NK-92 (cell line): ENCODE measurements around the gene NAT14.
"Not testable (repeated sequence)": the region's sequence is repeated elsewhere in the genome, so short reads cannot be mapped to it uniquely, and the experiment has no call there.

Experiments
- DNase-seq: peaks from one replicate; lab custom pipeline; 2025; ENCODE audit not compliant: unreplicated experiment; lab: John Stamatoyannopoulos, UW

NAT14 gene

DNA sequence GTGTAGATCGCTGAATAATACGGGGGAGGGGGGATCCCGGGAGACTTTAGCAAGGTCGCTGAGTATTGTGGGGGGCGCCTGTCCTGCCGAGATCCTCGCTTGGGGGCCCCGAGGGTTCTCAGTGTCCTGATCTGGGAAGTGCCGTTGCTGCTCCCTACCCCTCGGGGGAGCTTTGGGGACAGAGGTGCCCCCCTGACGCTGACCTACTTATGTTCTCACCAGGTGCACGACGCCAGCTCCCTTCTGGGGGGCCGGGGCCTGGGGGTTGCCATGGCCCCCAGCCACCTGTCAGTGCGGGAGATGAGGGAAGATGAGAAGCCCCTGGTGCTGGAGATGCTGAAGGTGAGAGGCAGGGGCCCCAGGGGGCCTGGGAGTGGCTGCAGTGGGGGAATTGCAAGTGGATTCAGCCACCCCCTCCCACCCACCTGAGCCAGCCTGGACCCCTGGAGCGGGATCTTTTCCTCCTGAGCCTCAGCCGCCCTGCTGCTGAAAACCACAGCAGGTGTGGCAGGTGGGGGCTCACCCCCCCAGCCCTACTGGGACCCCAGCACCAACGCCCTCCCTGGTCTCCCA, 537 bp downstream of the NAT14 start:
- no peak for DNase-seq

DNA sequence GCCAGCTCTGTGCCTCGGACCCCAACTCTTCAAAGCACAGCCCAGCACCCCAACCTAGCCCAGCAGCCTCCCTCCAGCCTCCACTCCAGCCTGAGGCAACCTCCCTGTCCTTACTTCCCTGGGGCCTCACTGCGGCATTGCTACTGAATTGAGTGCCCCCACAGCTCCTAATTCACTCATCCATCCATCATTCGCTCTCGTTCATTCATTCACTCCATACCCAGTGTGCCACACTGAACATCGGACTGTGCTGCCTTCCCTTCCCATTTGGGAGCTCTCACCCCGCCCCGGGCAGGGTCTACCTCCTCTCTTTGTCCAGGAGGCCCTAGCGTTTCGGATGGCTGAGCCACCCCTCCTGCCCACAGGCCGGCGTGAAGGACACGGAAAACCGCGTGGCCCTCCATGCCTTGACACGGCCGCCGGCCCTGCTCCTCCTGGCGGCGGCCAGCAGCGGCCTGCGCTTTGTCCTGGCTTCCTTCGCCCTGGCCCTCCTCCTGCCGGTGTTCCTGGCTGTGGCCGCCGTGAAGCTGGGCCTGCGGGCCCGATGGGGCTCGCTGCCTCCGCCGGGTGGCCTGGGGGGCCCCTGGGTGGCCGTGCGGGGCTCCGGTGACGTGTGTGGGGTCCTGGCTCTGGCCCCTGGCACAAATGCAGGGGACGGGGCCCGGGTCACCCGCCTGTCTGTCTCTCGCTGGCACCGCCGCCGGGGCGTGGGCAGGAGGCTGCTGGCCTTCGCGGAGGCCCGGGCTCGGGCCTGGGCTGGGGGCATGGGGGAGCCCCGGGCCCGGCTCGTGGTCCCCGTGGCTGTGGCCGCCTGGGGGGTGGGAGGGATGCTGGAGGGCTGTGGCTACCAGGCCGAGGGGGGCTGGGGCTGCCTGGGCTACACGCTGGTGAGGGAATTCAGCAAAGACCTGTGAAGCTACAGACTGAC, 1.3 kb downstream of the NAT14 start:
- DNase-seq = no peak

DNA sequence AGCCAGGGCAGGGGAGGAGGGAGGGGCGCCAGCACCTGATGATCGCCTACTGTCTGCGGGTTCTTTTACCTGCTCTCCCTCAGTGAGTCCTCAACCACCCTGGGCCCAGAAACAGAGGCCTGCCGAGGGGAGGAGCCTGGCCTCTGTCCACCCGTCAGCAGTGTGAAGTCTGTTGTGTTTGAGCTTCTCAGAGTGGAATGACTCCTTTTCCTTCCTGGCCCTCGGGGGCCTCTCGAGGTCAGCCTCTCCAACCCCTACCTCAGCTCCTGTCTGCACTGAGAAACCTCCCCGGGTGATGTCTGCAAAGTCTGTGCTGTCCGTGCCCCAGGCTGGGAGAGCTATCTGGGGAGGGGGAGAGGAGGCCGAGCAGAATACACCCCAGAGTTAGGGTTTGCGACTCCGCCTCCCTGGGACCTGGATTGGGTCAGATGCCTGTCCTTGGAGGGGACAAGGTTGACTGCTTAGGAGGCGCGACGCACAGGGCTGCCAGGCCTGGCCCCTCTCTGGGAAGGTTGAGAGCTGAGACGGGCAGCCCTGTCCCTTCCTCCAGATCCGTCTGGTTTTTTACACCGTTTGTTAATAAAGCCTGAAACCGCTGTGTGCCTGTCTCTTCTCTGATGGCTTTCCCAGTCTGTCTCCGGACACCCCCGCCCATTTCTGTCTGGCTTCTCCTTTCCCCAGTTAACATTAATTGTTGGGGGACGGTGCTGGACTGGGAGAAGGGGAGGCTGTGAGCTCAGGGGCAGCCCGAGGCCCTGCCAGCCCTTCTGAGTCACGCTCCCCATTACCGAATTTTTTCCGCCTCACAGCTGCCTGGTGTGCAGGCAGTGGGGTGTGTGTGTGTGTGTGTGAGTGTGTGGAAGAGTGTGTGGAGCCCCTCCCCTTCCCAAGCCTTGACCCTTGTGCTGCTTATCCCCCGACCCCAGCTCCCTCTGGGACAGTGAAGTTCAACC, 2.3 kb downstream of the NAT14 start:
- DNase-seq = no peak

DNA sequence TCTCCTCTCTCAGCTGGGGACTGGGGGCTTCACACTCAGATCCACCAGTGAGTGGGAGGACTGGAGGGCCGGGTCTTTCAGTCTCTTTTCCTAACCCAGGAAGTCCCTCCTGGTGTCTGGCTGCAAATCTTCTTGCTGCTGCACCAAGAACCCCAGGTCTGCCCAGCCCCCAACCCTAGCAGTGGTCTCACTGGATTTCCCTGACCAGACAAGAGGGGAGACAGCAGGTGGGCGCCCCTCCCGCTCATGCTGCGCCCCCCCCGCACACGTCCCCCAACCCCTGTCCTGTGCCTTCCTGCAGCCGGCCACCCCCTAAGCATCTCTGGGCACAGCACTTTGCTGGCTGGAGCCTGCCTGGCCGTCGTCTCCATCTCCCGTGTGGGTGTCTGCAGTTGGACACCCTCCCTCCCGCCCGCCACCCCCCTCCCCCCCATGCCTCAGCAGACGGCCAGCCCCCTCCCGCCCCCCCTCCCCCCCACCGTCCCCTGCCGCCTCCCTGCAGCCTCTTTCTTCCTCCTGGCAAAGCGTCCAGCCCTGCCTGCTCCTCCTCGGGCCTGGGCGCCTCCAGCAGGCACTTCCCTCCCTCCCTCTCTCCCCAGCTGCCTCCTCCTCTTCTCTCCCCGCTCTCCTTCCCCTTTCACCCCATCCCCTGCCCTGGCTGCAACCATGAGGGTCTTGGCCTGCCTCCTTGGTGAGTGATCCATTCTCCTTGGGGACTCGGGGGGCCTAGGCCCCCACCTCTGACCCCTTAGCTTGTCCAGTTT, 3.1 kb downstream of the NAT14 start, which contains the start of gene SSC5D:
Gene SSC5D, plus strand, starts transcription at position 513 of the 764 bp plus-strand sequence. Its CDS starts 154 bp downstream, at position 667.
- DNase-seq = no peak

- no peak for DNase-seq
Observed at GRCh38 chr19:55488986-55489710, 4.2 kb downstream of the NAT14 start.

DNA sequence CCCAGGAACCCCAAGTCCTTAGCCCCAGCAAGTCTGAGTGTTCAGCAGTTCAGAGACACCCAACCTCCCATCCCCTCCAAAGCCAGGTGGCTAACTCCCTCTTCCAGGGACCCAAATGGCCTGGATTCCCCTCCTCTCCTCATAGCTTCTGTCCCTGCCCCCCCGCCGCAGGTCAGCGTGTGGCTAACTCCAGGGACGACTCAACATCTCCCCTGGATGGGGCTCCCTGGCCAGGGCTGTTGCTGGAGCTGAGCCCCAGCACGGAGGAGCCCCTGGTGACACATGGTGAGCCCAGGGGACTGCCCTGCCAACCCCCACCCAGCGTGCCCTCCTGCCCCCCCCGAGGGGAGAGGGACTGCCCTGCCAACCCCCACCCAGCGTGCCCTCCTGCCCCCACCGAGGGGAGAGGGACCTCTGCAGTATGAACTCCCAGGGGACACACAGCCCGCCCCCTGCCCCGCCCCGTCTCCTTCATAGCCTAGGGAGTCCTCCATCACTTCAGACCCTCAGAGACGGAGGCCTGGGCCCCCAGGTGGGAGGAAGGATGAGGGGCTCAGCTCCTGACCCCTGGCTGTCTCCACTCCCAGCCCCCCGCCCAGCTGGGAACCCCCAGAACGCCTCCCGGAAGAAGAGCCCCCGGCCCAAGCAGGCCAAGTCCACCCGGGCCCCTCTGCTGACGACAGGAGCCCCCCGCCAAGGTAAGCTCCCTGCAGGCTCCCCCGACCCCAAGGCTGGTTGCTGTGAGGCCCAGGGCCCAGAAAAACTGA, 4.9 kb downstream of the NAT14 start:
- no peak for DNase-seq

DNA sequence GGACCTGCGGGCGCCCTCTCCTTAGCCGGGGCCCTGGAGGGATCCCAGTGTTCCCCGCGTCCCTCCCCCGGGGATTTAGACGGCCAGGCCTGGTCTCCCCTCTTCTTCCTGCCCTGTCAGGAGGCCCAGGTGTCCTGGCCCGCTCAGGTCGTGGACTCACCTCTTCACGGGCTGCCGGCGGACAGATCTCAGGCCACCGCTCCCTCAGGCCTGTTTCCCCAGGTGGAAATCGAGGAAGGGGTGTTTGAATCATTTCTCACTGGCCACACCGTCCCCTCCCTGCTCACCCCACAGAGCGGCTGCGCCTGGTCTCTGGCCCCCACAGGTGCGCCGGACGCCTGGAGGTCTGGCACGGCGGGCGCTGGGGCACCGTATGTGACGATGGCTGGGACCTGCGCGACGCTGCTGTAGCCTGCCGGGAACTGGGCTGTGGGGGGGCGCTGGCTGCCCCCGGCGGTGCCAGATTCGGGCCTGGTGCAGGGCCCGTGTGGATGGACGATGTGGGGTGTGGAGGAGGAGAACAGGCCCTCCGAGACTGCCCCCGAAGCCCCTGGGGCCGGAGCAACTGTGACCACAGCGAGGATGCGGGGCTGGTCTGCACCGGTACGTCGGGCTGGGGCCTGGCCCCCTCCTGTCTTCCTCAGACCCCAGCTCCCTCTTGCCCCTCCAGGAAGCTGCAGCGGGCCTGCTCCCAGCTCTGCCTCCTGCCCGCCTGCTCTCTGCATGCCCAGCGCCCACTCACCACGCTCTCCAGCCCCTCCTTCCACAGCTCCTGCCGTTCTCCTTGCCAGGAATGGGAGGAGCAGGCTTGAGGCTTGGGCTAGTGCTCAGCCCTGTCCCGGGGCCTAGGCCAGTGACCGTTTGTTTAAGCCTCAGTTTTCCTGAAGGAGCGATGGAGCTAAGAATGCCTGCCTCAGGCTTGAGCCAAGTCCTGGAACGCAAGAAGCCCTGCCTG, 5.8 kb downstream of the NAT14 start:
- DNase-seq = no peak

- no peak for DNase-seq
Observed at GRCh38 chr19:55491546-55492360, 6.8 kb downstream of the NAT14 start.

- no peak for DNase-seq
Observed at GRCh38 chr19:55492362-55492944, 7.5 kb downstream of the NAT14 start.

DNA sequence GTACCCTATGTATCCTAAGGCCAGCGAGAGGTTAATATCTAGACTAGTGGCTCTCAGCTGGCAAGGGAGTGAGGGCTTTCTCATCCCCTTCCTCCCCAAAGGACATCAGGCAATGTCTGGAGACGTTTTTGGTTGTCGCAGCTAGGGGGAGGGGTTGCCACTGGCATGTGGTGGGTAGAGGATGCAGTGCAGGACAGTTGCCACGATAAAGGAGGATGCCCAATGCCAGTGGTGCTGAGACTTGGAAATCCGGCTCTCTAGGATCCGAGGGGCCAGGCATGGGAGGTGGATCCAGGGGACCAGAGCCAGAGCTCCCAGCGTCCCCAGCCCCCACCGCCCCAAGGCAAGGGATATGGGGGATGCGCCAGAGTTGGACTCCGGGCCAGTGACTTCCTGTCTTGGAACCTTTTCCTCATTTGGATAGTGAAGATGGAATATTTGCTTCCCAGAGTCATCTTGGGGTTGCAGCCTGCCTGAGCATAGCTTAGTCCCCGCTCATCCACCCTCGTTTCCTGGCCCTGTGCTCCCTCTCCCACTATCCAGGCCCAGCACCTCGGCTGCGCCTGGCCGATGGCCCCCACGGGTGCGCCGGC, 8.2 kb downstream of the NAT14 start:
- no peak for DNase-seq

GRCh38 chr19:55493645-55494171, 8.7 kb downstream of the NAT14 start:
- DNase-seq = no peak

- no peak for DNase-seq
Observed at GRCh38 chr19:55494172-55494761, 9.3 kb downstream of the NAT14 start.

DNA sequence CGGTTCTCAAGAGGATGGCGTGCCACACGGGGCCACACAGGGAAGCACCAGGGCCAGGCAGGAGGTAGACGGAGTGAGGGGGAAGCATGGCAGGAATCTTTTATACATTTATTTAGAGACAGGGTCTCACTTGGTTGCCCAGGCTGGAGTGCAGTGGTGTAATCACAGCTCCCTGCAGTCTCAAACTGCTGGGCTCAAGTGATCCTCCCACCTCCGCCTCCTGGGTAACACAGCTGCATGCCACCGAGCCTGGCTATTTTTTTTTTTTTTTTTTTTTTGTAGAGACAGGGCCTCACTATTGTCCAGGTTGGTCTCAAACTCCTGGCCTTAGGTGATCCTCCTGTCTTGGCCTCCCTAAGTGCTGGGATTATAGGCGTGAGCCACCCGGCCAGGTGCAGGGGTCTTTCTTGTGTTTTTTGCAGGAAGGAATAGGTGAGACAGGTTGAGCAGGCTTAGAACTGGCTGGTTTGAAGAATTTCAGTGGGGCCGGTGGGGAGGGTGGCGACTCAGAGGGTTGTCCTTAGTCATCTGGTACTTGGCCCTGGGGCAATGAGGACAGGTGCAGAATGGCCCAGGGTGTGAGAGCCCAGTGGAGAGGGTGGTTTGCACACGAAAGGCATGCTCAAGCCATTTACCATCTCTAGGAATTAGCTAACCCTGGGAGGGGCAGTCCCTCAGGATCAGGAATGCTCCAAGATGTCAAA, 10.8 kb downstream of the NAT14 start:
- no peak for DNase-seq

GRCh38 chr19:55496820-55497219, 11.8 kb downstream of the NAT14 start:
- DNase-seq = not testable (repeated sequence)

- no peak for DNase-seq
Observed at GRCh38 chr19:55497763-55498162, 12.8 kb downstream of the NAT14 start.
